ENCODE data around the gene PARD6B. TPM values are rescaled to one million over a fixed set of nuclear protein-coding genes. Genes with fewer than 3 reads are reported as not detected.

PARD6B gene
- total RNA-seq, 1 donor from 2014 or later = 13.1 TPM

DNA sequence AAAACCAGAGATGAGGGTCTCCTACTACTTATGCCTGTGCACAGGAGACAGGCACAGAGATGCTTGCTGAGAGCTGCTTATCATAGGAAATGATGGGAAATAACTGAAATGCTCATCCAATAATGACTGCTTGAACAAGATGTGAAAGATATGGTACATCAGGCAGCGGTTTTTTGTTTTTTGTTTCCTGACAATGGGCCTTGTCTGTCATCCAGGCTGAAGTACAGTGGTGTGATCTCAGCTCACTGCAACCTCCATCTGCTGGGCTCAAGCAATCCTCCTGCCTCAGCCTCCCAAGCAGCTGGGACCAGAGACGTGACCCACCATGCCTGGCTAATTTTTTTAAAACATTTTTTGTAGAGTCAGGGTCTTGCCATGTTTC is 38.8 kb upstream of the PARD6B start:
- no peak for DNase-seq (ENCODE audit: low read depth)
- no peaks in the 10 kb centered on the region for H3K79me2 ChIP-seq (ENCODE audit: insufficient read depth, low read length)
- H3K4me1 Mint-ChIP-seq (ENCODE audit: low read depth, unreplicated experiment) = peaks cover 22% of the 10 kb centered on the region
- no peaks in the 10 kb centered on the region for H3K36me3 Mint-ChIP-seq (ENCODE audit: low read depth, unreplicated experiment)
- no peaks in the 10 kb centered on the region for H3K9me3 Mint-ChIP-seq (ENCODE audit: unreplicated experiment)
- H3K4me3 Mint-ChIP-seq (ENCODE audit: unreplicated experiment) = no peak overlapping the region
- no peak overlapping the region for H3K27ac Mint-ChIP-seq (ENCODE audit: unreplicated experiment)
- H3K4me2 ChIP-seq (ENCODE audit: low read length) = peak overlapping the region; percentile 84
- H3K36me3 ChIP-seq (ENCODE audit: insufficient read depth, low read length) = no peaks in the 10 kb centered on the region
- no peaks in the 10 kb centered on the region for H4K20me1 ChIP-seq (ENCODE audit: insufficient read depth, low read length)
- no peak overlapping the region for H3K9ac ChIP-seq (ENCODE audit: low read length)
- no peak for FAIRE-seq
- H3K4me1 ChIP-seq (ENCODE audit: insufficient read depth, low read length) = peaks cover 31% of the 10 kb centered on the region
- peaks cover 23% of the 10 kb centered on the region for H3K27me3 Mint-ChIP-seq (ENCODE audit: low read depth, unreplicated experiment)
- no peak for TF ChIP-seq EZH2 (IDR thresholded peaks at IDR 0.05; ENCODE audit: insufficient read depth, low read length)
- TF ChIP-seq, protein P1, sequence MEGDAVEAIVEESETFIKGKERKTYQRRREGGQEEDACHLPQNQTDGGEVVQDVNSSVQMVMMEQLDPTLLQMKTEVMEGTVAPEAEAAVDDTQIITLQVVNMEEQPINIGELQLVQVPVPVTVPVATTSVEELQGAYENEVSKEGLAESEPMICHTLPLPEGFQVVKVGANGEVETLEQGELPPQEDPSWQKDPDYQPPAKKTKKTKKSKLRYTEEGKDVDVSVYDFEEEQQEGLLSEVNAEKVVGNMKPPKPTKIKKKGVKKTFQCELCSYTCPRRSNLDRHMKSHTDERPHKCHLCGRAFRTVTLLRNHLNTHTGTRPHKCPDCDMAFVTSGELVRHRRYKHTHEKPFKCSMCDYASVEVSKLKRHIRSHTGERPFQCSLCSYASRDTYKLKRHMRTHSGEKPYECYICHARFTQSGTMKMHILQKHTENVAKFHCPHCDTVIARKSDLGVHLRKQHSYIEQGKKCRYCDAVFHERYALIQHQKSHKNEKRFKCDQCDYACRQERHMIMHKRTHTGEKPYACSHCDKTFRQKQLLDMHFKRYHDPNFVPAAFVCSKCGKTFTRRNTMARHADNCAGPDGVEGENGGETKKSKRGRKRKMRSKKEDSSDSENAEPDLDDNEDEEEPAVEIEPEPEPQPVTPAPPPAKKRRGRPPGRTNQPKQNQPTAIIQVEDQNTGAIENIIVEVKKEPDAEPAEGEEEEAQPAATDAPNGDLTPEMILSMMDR (IDR thresholded peaks at IDR 0.05; ENCODE audit: insufficient read depth, low read depth, low read length) = no peak
- H3K4me3 ChIP-seq (ENCODE audit: insufficient read depth, low read depth, low read length) = no peak overlapping the region
- H2AFZ ChIP-seq (ENCODE audit: low read depth, low read length) = peak overlapping the region; percentile 80
- H3K9me3 ChIP-seq (ENCODE audit: insufficient read depth, low read depth, low read length) = no peaks in the 10 kb centered on the region
- peaks cover 2% of the 10 kb centered on the region for H3K27me3 ChIP-seq (ENCODE audit: insufficient read depth, low read length)
- H3K27ac ChIP-seq (ENCODE audit: low read depth, low read length) = no peak overlapping the region

DNA sequence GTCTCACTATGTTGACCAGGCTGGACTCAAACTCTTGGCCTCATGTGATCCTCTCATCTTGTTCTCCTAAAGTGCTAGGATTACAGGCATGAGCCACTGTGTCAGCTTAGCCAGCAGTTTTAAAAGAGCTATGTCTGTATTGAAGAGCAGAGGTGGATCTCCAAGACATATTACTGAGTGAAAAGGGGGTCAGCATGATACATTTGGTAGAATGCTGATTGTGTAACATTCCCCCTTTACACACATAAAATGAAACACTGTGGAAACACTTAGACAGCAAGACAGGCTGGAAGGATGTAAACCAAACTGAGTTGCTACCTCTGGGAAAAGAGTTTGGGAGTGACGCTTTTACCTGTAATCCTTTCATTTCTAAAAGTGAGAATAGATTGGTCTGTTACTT is 38.4 kb upstream of the PARD6B start:
- no peak overlapping the region for H3K4me2 ChIP-seq (ENCODE audit: low read length)
- H3K4me1 ChIP-seq (ENCODE audit: insufficient read depth, low read length) = peaks cover 31% of the 10 kb centered on the region
- no peak overlapping the region for H3K27ac Mint-ChIP-seq (ENCODE audit: unreplicated experiment)
- no peak overlapping the region for H3K9ac ChIP-seq (ENCODE audit: low read length)
- no peak overlapping the region for H2AFZ ChIP-seq (ENCODE audit: low read depth, low read length)
- no peak overlapping the region for H3K4me3 ChIP-seq (ENCODE audit: insufficient read depth, low read depth, low read length)
- no peak for TF ChIP-seq EZH2 (IDR thresholded peaks at IDR 0.05; ENCODE audit: insufficient read depth, low read length)
- TF ChIP-seq, protein P1 (IDR thresholded peaks at IDR 0.05; ENCODE audit: insufficient read depth, low read depth, low read length) = no peak
- FAIRE-seq (no peak), DNase-seq (ENCODE audit: low read depth) (no peak)
- no peaks in the 10 kb centered on the region for H3K79me2 ChIP-seq (ENCODE audit: insufficient read depth, low read length)
- H3K9me3 Mint-ChIP-seq (ENCODE audit: unreplicated experiment) = no peaks in the 10 kb centered on the region
- H3K4me1 Mint-ChIP-seq (ENCODE audit: low read depth, unreplicated experiment) = peaks cover 22% of the 10 kb centered on the region
- no peak overlapping the region for H3K27ac ChIP-seq (ENCODE audit: low read depth, low read length)
- peaks cover 2% of the 10 kb centered on the region for H3K27me3 ChIP-seq (ENCODE audit: insufficient read depth, low read length)
- no peaks in the 10 kb centered on the region for H3K9me3 ChIP-seq (ENCODE audit: insufficient read depth, low read depth, low read length)
- H3K4me3 Mint-ChIP-seq (ENCODE audit: unreplicated experiment) = no peak overlapping the region
- peaks cover 24% of the 10 kb centered on the region for H3K27me3 Mint-ChIP-seq (ENCODE audit: low read depth, unreplicated experiment)
- no peaks in the 10 kb centered on the region for H3K36me3 Mint-ChIP-seq (ENCODE audit: low read depth, unreplicated experiment)
- no peaks in the 10 kb centered on the region for H4K20me1 ChIP-seq (ENCODE audit: insufficient read depth, low read length)
- no peaks in the 10 kb centered on the region for H3K36me3 ChIP-seq (ENCODE audit: insufficient read depth, low read length)

DNA sequence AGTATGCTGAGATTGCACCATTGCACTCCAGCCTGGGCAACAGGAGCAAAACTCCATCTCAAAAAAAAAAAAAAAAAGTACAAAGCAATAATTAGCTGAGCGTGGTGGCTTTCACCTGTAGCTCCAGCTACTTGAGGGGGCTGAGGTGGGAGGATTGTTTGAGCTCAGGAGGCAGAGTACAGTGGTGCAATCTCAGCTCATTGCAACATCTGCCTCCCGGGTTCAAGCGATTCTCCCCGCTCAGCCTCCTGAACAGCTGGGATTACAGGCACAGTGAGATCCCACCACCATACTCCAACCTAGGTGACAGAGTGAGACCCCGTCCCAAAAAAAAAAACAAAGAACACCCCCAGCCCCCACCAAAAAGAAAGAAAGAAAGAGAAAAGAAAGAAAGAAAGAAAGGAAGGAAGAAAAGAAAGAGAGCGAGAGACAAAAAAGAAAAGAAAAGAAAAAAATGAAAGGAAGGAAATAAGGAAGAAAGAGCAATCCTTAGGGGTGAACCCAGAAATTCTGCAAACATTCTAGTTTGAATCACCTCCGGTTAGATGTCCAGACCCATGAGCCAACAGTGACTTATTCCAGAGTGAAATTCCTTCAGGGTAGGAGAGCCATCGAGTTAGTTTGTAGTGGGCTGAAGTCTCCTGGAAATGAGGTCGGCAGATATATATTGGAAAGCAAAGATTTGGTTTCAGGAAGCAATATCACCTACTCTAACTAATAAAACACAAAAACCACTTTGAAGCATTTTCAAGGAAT is 36.8 kb upstream of the PARD6B start:
- FAIRE-seq (no peak), DNase-seq (ENCODE audit: low read depth) (peak; percentile 29)
- no peak overlapping the region for H3K9ac ChIP-seq (ENCODE audit: low read length)
- TF ChIP-seq EZH2 (IDR thresholded peaks at IDR 0.05; ENCODE audit: insufficient read depth, low read length) = no peak
- TF ChIP-seq, protein P1 (IDR thresholded peaks at IDR 0.05; ENCODE audit: insufficient read depth, low read depth, low read length) = no peak
- no peak overlapping the region for H3K27ac ChIP-seq (ENCODE audit: low read depth, low read length)
- no peaks in the 10 kb centered on the region for H3K79me2 ChIP-seq (ENCODE audit: insufficient read depth, low read length)
- no peak overlapping the region for H3K4me3 Mint-ChIP-seq (ENCODE audit: unreplicated experiment)
- H3K4me2 ChIP-seq (ENCODE audit: low read length) = peak overlapping the region; percentile 64
- no peak overlapping the region for H3K4me3 ChIP-seq (ENCODE audit: insufficient read depth, low read depth, low read length)
- peak overlapping the region; percentile 39 for H2AFZ ChIP-seq (ENCODE audit: low read depth, low read length)
- H3K4me1 ChIP-seq (ENCODE audit: insufficient read depth, low read length) = peaks cover 30% of the 10 kb centered on the region
- H3K9me3 Mint-ChIP-seq (ENCODE audit: unreplicated experiment) = no peaks in the 10 kb centered on the region
- peaks cover 26% of the 10 kb centered on the region for H3K27me3 Mint-ChIP-seq (ENCODE audit: low read depth, unreplicated experiment)
- H3K36me3 ChIP-seq (ENCODE audit: insufficient read depth, low read length) = no peaks in the 10 kb centered on the region
- no peaks in the 10 kb centered on the region for H4K20me1 ChIP-seq (ENCODE audit: insufficient read depth, low read length)
- peaks cover 22% of the 10 kb centered on the region for H3K4me1 Mint-ChIP-seq (ENCODE audit: low read depth, unreplicated experiment)
- no peaks in the 10 kb centered on the region for H3K9me3 ChIP-seq (ENCODE audit: insufficient read depth, low read depth, low read length)
- no peak overlapping the region for H3K27ac Mint-ChIP-seq (ENCODE audit: unreplicated experiment)
- peaks cover 2% of the 10 kb centered on the region for H3K27me3 ChIP-seq (ENCODE audit: insufficient read depth, low read length)
- H3K36me3 Mint-ChIP-seq (ENCODE audit: low read depth, unreplicated experiment) = no peaks in the 10 kb centered on the region

Measured in astrocyte (in vitro differentiated cells and primary cell).